ENCODE measurements around the gene CES2. TPM values are rescaled to one million over a fixed set of nuclear protein-coding genes. Genes with fewer than 3 reads are reported as not detected.

CES2 gene
- total RNA-seq, 1 experiment from 2014 or later = 37.6 TPM

GRCh38 chr16:66983033-66983432 lies 47.7 kb downstream of the CES2 start:
- H3K36me3 ChIP-seq (ENCODE audit: insufficient read depth, low read length, poor library complexity, severe bottlenecking) = no peaks in the 10 kb centered on the region
- no peaks in the 10 kb centered on the region for H3K27me3 ChIP-seq (replicated peaks; ENCODE audit: insufficient read depth, low read depth, low read length, poor library complexity)
- POLR2A ChIA-PET (ENCODE audit: low non-redundant PET) = no interaction called here
- no peak for TF ChIP-seq EZH2 (IDR thresholded peaks at IDR 0.05; ENCODE audit: borderline replicate concordance, low read depth, low read length, poor library complexity, severe bottlenecking)
- no peak for TF ChIP-seq CTCF (conservative IDR thresholded peaks at IDR 0.05; ENCODE audit: low read depth, low read length)
- intact Hi-C loops (cut with micrococcal nuclease; ENCODE audit: unreplicated experiment) = no loop called here
- no peak overlapping the region for H3K4me3 ChIP-seq (ENCODE audit: low read depth, low read length, poor library complexity, severe bottlenecking)
- DNase-seq (ENCODE audit: low spot score) = no peak
- no peaks in the 10 kb centered on the region for H3K9me3 ChIP-seq (ENCODE audit: low read depth, low read length, poor library complexity, severe bottlenecking)
- H3K4me1 ChIP-seq (ENCODE audit: insufficient read depth, low read length, poor library complexity, severe bottlenecking) = peaks cover 9% of the 10 kb centered on the region
- CTCF ChIA-PET = interaction anchor here (0.6 kb wide), 1 partner anchor 76 kb away, joined by 3 read pairs; no protein-coding TSS in a partner anchor
- no peak overlapping the region for H3K27ac ChIP-seq (ENCODE audit: low read depth, low read length, poor library complexity, severe bottlenecking)
- no TSS peak for BruUV-seq (replicated peaks)

GRCh38 chr16:66984892-66985311 lies 49.6 kb downstream of the CES2 start:
- intact Hi-C loops (cut with micrococcal nuclease; ENCODE audit: unreplicated experiment) = no loop called here
- ChIA-PET CTCF (interaction anchor here (0.6 kb wide), 1 partner anchor 413 kb away, joined by 5 read pairs; no protein-coding TSS in a partner anchor), POLR2A (ENCODE audit: low non-redundant PET) (no interaction called here)
- Histone ChIP-seq H3K4me1 (ENCODE audit: insufficient read depth, low read length, poor library complexity, severe bottlenecking) (no peaks in the 10 kb centered on the region), H3K27me3 (replicated peaks; ENCODE audit: insufficient read depth, low read depth, low read length, poor library complexity) (no peaks in the 10 kb centered on the region), H3K4me3 (ENCODE audit: low read depth, low read length, poor library complexity, severe bottlenecking) (no peak overlapping the region), H3K9me3 (ENCODE audit: low read depth, low read length, poor library complexity, severe bottlenecking) (no peaks in the 10 kb centered on the region), H3K27ac (ENCODE audit: low read depth, low read length, poor library complexity, severe bottlenecking) (no peak overlapping the region), H3K36me3 (ENCODE audit: insufficient read depth, low read length, poor library complexity, severe bottlenecking) (no peaks in the 10 kb centered on the region)
- no peak for DNase-seq (ENCODE audit: low spot score)
- BruUV-seq (replicated peaks) = no TSS peak
- TF ChIP-seq CTCF (conservative IDR thresholded peaks at IDR 0.05; ENCODE audit: low read depth, low read length) = no peak
- TF ChIP-seq EZH2 (IDR thresholded peaks at IDR 0.05; ENCODE audit: borderline replicate concordance, low read depth, low read length, poor library complexity, severe bottlenecking) = no peak

GRCh38 chr16:66986559-66986958 lies 51.2 kb downstream of the CES2 start:
- Histone ChIP-seq H3K27ac (ENCODE audit: low read depth, low read length, poor library complexity, severe bottlenecking) (no peak overlapping the region), H3K4me3 (ENCODE audit: low read depth, low read length, poor library complexity, severe bottlenecking) (no peak overlapping the region), H3K4me1 (ENCODE audit: insufficient read depth, low read length, poor library complexity, severe bottlenecking) (no peaks in the 10 kb centered on the region), H3K9me3 (ENCODE audit: low read depth, low read length, poor library complexity, severe bottlenecking) (no peaks in the 10 kb centered on the region), H3K36me3 (ENCODE audit: insufficient read depth, low read length, poor library complexity, severe bottlenecking) (no peaks in the 10 kb centered on the region), H3K27me3 (replicated peaks; ENCODE audit: insufficient read depth, low read depth, low read length, poor library complexity) (no peaks in the 10 kb centered on the region)
- intact Hi-C loops (cut with micrococcal nuclease; ENCODE audit: unreplicated experiment) = no loop called here
- POLR2A ChIA-PET (ENCODE audit: low non-redundant PET) = no interaction called here
- CTCF ChIA-PET = no interaction called here
- BruUV-seq (replicated peaks) = no TSS peak
- no peak for TF ChIP-seq EZH2 (IDR thresholded peaks at IDR 0.05; ENCODE audit: borderline replicate concordance, low read depth, low read length, poor library complexity, severe bottlenecking)
- no peak for TF ChIP-seq CTCF (conservative IDR thresholded peaks at IDR 0.05; ENCODE audit: low read depth, low read length)
- DNase-seq (ENCODE audit: low spot score) = no peak

Data from A673 (cell line).